Globus pallidus (tissue), 1 donor: ENCODE data around the gene UGT1A10.
"Not testable (repeated sequence)": the region's sequence is repeated elsewhere in the genome, so short reads cannot be mapped to it uniquely, and the experiment has no call there.

Source experiments
- DNase-seq: peaks from one replicate; pipeline ENCODE4 v3.0.0-alpha.2; 2015; ENCODE audit warnings: low spot score

UGT1A10 gene

DNA sequence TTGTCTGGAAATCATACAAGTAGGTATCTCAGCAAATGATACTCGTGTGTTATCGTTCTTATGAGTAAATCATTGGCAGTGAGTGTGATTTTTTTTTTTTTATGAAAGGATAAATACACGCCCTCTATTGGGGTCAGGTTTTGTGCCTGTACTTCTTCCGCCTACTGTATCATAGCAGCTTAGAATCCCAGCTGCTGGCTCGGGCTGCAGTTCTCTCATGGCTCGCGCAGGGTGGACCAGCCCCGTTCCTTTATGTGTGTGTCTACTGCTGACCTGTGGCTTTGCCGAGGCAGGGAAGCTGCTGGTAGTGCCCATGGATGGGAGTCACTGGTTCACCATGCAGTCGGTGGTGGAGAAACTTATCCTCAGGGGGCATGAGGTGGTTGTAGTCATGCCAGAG is at the start of gene UGT1A10:
Gene UGT1A10 (plus strand): TSS at position 143 of the 400 bp plus-strand sequence. CDS start 75 bp downstream, at position 218.
- not testable (repeated sequence) for DNase-seq

DNA sequence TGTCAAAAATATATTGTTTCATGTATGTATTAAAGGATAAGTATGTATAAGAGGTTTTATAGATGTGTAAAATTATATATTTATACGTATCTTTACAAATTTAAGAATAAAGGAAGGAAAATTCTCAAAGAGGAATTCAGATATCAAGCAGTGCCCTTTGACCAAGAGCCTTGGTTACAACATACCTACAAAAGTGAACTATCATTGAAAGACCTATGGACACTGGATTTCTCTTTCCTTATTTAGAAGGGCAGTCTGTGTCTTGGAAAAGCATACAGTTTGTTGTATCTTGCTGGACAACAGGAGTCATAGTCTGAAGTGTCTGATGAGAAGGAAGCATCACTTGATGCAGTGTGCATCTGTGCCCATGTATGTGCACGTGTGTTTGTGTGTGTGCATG is 47.8 kb upstream of the UGT1A10 start:
- DNase-seq: no peak

GRCh38 chr2:233592706-233593105 is 43.5 kb upstream of the UGT1A10 start:
- DNase-seq: not testable (repeated sequence)

GRCh38 chr2:233593201-233593600 is 43.0 kb upstream of the UGT1A10 start:
- no peak for DNase-seq

- DNase-seq: no peak
Measured at GRCh38 chr2:233597522-233597921, 38.7 kb upstream of the UGT1A10 start.

DNA sequence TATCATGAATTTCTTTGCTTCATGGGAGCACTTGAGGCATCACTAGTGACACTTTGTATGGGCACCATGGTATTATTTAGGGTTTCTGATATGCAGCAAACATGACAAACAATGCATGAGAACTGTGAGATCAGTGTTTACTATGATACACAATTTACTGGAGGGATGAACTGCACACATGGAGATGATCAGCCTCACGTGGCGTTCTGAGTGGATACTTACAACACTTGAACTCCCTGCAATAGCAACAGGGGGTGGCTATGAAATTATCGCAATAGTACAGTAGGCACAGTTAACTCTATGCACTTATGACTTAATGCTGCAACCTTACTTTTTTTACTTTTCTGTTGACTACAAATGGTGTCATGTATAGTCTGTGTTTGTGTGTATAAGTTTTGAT is 37.3 kb upstream of the UGT1A10 start:
- DNase-seq: no peak

- no peak for DNase-seq
Measured at GRCh38 chr2:233600386-233600785, 35.9 kb upstream of the UGT1A10 start.

DNA sequence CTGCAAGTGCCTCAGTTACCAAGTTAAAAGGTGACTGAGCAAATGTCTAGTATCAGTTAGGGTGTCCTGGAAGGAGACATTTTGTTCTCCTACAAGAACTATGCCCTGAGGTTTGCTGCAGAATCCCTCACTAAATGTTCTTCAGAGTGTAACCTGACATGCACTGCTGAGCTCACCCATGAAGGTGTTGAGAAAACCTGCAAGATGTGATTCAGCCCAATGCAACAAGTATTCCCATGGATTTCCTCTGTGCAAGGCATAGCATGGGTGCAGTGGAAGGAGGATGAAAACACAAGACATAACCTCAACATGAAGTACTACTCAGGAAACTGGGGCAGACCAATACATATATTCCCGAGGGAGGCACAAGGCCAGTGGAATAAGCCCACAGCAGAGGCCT is 34.2 kb upstream of the UGT1A10 start:
- no peak for DNase-seq

DNA sequence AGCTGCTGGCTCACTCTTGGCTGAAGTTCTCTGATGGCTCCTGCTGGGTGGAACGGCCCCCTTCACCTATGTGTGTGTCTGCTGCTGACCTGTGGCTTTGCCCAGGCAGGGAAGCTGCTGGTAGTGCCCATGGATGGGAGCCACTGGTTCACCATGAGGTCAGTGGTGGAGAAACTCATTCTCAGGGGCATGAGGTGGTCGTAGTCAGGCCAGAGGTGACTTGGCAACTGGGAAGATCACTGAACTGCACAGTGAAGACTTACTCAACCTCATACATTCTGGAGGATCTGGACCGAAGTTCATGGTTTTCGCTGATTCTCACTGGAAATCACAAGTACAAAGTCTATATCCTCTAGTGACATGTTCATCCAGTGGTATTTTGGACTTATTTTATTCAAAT is 32.7 kb upstream of the UGT1A10 start:
- DNase-seq: no peak

GRCh38 chr2:233604826-233605225 is 31.4 kb upstream of the UGT1A10 start:
- no peak for DNase-seq

- DNase-seq: no peak
Measured at GRCh38 chr2:233605680-233606079, 30.6 kb upstream of the UGT1A10 start.

DNA sequence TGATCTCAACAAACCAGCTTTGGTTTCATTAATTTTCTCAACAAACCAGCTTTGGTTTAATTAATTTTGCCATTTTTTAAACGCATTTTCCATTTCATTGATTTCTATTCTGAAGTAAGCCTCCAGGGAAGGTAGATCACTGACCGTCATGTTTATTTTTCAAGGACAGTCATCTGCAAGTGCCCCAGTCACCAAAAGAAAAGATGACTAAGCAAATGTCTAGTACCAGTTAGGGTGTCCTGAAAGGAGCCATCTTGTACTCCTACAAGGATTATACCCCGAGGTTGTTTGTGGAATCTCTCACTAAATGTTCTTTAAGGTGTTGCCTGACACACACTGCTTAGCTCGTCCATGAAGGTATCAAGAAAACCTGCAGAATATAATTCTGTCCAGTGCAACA is 25.0 kb upstream of the UGT1A10 start:
- DNase-seq: no peak

- not testable (repeated sequence) for DNase-seq
Measured at GRCh38 chr2:233617476-233617875, 18.8 kb upstream of the UGT1A10 start, which contains the start of gene UGT1A8. TSS of gene UGT1A8 (plus strand) at chr2:233617633. CDS start at chr2:233617708, 75 bp downstream.

- DNase-seq: no peak
Measured at GRCh38 chr2:233620204-233620603, 16.0 kb upstream of the UGT1A10 start.

DNA sequence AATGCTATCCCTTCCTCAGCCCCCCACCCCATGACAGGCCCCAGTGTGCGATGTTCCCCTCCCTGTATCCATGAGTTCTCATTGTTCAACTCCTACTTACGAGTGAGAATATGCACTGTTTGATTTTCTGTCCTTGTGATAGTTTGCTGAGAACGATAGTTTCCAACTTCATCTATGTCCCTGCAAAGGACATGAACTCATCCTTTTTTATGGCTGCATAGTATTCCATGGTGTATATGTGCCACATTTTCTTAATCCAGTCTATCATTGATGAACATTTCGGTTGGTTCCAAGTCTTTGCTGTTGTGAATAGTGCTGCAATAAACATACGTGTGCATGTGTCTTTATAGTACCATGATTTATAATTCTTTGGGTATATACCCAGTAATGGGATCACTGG is 14.4 kb upstream of the UGT1A10 start:
- not testable (repeated sequence) for DNase-seq

DNA sequence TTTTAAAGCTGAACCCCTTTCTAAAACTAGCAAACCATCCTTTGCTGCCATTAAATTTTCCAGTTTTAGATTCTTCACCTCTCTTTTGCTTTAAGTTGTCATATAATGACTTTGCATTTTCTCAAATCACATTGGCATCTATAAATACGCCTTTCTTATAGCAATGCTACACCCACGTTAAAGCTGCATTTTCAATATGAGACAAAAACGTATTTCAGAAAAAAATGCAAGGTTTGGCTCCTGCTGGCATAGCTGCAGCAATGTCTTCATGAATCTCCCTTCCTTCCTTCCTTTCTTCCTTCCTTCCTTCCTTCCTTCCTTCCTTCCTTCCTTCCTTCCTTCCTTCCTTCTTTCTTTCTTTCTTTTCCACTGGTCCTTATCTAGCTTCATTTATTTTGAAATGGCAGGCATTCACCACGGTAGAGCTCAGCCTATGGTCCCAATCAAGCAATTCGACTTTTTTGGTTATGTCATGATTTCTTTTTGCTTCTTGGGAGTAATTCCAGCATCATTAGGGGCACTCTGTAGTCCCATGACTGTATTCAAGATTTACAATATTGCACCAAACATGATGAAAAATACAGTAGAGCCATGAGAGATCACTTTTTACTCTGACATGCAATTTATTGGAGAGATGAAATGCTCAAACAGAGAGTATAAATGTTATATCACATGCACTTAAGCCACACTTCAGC is 8.8 kb upstream of the UGT1A10 start:
- DNase-seq: no peak

GRCh38 chr2:233638836-233639235 is 2.6 kb downstream of the UGT1A10 start:
- no peak for DNase-seq

DNA sequence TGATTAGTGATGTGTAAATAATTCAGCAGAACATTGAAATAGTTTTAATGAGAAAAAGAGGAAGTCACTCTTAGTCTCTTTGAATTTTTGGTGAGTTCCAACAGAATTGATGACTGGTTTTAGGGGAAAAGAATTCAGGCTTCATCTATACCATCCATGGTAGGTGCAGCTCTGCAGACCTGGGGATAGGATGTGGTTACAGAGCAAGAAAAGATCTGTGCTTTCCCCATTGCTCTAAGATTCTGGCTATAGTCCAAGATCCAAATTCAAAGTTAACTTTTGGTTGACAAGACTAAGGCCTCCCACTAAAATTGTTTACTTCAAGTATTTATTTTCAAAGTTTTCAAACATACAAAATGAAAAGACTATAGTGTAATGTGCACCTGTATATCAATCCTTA is 3.6 kb downstream of the UGT1A10 start:
- no peak for DNase-seq

GRCh38 chr2:233643128-233643527 is 6.9 kb downstream of the UGT1A10 start:
- DNase-seq: no peak

DNA sequence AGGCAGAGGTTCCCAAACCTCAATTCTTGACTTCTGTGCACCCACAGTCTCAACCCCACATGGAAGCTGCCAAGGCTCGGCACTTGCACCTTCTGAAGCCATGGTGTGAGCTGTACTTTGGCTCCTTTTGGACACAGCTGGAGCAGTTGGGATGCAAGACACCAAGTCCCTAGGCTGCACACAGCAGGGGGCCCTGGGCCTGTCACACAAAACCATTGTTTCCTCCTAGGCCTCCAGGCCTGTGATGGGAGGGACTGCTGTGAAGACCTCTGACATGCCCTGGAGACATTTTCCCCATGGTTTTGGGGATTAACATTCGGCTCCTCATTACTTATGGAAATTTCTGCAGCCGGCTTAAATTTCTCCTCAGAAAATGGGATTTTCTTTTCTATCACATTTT is 9.8 kb downstream of the UGT1A10 start:
- DNase-seq: not testable (repeated sequence)

GRCh38 chr2:233650981-233651380 is 14.7 kb downstream of the UGT1A10 start:
- DNase-seq: no peak

GRCh38 chr2:233651430-233651829 is 15.2 kb downstream of the UGT1A10 start:
- no peak for DNase-seq

DNA sequence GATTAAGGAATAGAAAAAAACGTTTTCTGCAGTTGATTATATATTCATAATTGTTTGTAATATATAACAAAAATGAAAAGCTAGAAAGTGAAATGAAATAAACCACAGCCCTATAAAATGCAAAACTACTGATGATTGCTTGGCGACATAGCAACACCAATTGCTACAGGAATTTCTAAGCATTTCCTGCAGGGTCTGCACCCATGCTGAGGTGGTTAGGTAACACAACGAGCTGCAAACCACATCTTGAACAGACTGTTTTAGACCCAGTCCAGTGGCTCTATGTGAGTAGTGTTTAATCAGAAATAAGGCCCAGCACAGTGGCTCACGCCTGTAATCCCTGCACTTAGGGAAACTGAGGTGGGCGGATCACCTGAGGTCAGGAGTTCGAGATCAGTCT is 18.3 kb downstream of the UGT1A10 start:
- DNase-seq: no peak

GRCh38 chr2:233655043-233655442 is 18.8 kb downstream of the UGT1A10 start:
- no peak for DNase-seq
